GM21786 (cell line): ENCODE measurements around the gene MAT2A.
A peak's percentile ranks its signal among the peaks of the same experiment; 100 is the strongest.
"Not testable (repeated sequence)": the region's sequence is repeated elsewhere in the genome, so short reads cannot be mapped to it uniquely, and the experiment has no call there.

Experiments used
- ATAC-seq: cut with Tn5 transposase; IDR thresholded peaks from one replicate; pipeline ENCODE4 v1.9.1; 2021; ENCODE audit not compliant: unreplicated experiment

MAT2A gene

GRCh38 chr2:85547089-85547858 is 8.3 kb downstream of the MAT2A start:
- no peak for ATAC-seq

DNA sequence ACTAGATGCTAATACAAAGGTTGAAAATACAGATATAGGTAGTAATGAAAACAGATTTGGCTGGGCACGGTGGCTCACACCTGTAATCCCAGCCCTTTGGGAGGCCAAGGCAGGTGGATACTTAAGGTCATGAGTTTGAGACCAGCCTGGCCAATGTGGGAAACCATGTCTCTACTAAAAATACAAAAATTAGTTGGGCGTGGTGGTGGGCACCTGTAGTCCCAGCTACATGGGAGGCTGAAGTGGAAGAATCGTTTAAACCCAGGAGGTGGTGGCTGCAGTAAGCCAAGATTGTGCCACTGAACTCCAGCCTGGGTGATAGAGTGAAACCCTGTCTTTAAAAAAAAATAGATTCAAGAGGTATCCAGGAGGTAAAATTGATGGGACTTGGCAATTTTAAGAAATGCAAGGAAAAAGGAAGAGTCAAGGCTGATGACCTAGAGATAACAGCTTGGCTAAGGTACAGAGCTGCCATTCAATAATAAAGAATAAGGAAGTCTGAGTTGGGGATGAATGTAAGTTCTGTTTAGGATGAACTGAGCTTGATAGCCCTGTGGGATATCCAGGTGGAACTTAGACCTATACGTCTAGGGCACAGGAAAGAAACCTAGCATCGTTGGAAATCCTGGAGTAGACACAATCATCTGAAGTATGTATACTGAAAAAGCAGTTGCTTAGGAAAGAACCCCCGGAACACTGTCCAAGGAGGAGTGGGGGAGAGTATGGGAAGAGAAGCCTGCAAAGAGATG is 9.1 kb downstream of the MAT2A start:
- no peak for ATAC-seq

GRCh38 chr2:85548608-85548900 is 9.6 kb downstream of the MAT2A start:
- no peak for ATAC-seq

GRCh38 chr2:85549095-85549494 is 10.1 kb downstream of the MAT2A start:
- no peak for ATAC-seq

GRCh38 chr2:85549826-85550225 is 10.9 kb downstream of the MAT2A start:
- ATAC-seq: no peak

DNA sequence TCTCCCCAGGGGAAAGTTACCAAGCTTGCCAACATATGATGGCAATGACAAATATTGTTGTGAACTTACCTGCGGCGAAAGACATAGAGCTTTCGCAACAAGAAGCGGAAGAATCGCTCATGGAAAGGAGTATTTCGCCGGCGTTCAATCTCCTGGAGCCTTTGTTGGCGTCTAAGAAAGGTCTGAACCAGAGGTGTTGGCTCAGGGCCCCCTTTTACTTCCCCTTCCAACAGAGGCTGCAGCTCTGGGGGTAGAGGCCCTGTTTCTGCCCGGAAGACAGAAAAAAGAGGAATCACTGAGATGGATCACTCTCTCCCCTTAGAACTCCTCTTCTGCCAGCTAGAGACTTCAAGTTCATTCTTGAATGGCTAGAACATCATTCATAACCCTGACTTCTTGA is 11.5 kb downstream of the MAT2A start:
- ATAC-seq: no peak

DNA sequence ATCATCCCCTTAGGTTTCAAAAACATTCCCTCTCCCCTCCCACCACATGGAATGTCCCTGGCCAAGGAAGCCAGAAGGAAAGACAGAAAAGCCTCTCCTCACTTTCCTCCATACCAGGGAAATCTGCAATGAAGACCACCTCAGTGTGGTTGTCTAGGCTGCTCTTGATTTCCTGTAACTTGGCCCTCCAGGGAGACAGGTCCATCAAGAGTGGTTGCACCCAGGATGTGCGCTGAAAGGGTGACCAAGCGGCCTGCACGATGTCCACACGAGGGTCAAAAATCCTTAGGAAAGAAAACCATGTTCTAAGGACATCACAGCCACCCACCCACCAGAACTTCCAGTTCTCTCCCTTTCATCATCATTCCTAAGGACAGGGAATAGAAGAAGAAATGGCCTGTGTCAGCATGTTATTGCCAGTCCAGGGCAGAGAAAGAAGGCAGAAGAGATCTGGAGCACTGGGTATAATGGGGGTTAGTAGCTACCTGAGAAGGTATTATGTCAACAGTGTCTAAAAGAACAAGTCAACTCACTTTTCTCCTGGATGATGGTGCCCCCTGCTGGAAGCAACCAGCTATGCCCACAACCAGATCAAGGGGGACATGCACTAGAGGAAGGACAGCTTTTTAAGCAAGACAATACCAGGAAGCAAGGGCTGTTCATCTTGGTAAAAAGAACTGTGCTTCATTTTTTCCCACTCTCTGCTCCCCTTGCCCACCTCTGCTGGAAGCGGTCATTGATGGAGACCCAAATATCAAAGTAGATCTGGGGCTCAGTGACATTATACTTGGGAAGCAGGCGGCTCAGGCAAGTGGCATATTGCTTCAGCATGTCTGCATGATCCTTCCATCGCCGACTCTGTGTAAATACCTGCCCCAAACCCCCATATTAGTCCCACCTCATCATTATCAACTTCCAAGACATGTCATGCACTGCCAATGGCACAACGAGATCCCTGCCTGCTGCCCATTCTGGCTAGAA is 13.0 kb downstream of the MAT2A start:
- peak; percentile 63 for ATAC-seq

GRCh38 chr2:85553184-85553583 is 14.2 kb downstream of the MAT2A start:
- ATAC-seq: no peak

DNA sequence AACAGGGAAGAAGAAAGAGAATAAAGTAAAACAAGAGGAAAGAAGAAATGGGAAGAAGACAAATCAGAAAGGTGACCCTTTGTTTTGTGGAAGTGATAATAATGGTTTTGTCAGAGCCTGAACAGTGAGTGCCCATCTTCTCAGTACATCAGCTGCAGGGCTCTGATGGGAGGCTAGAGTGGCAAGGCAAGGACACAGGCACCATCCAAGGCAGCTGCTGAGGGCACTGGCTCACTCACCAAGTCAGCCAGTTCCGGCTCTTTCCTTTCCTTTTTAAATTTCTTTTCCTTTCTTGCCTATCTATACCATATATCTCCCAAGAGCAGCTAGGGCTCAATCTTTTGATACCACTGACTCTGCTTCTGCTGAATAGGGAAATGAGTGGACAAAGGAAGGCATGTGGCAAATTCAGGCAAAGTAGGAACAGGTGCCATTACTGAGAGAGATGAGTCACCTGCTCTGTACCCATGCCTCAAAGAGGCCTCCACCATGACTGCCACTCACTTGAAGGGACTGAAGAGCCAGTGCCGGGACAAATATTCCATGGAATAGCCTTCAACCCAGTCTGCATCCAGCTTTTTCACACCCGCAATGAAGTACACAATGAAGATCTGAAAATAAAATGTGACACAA is 16.1 kb downstream of the MAT2A start:
- no peak for ATAC-seq

DNA sequence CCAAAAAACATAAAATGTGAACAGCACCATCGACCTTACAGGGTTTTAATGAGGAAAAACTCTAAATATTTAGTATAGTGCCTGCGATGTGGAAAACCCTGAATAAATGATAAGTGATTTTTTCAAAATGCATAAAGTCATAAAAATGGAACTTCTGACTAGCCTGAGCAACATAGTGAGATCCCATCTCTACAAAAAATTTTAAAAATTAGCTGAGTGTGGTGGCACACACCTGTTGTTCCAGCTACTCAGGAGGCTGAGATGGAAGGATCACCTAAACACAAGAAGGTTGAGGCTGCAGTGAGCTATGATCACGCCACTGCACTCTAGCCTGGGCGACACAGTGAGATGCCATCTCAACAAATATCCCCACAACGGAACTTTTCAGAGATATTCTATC is 18.2 kb downstream of the MAT2A start:
- no peak for ATAC-seq

GRCh38 chr2:85558160-85558559 is 19.2 kb downstream of the MAT2A start:
- ATAC-seq: no peak

DNA sequence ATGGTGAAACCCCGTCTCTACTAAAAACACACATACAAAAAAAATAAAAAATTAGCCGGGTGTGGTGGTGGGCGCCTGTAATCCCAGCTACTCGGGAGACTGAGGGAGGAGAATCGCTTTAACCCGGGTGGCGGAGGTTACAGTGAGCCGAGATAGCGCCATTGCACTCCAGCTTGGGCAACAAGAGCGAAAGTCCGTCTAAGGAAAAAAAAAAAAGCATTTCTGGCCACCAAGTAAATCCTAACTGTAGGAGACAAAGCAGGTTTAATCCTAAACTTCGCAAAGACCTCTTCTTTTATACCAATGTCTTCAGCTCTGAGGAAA is 21.4 kb downstream of the MAT2A start:
- ATAC-seq: not testable (repeated sequence)

GRCh38 chr2:85560812-85561279 is 21.9 kb downstream of the MAT2A start:
- ATAC-seq: peak; percentile 14

GRCh38 chr2:85561280-85562212 is 22.6 kb downstream of the MAT2A start, which contains the start of gene GGCX:
TSS of gene GGCX (minus strand) at chr2:85561493. CDS start at chr2:85561428, 65 bp downstream.
- peak; percentile 89 for ATAC-seq

- ATAC-seq: no peak
These were observed 25.2 kb downstream of the MAT2A start for GRCh38 chr2:85564144-85564563.

GRCh38 chr2:85566265-85566664 is 27.3 kb downstream of the MAT2A start:
- ATAC-seq: no peak

- no peak for ATAC-seq
These were observed 36.8 kb downstream of the MAT2A start for GRCh38 chr2:85575739-85576138.

DNA sequence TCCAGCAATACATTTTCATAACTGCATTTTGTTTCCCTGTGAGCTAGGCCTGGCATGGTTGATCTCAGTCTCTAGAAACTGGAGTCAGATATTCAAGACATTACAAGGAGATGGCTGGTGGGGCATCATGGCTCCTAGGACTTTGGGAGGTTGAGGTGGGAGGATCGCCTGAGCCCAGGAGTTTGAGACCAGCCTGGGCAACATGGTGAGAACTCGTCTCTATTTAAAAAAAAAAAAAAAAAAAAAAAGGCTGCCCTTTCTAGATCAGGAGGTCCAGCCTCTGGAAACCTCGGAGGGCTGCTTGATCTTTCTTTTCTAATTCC is 38.1 kb downstream of the MAT2A start:
- ATAC-seq: no peak

- peak; percentile 75 for ATAC-seq
These were observed 38.6 kb downstream of the MAT2A start, which contains the start of gene VAMP8 for GRCh38 chr2:85577386-85578242. TSS of gene VAMP8 (plus strand) at chr2:85577586. CDS start at chr2:85577647, 61 bp downstream.
